GM12872 (cell line): ENCODE results near the gene LRRC49.

Source experiments
- CTCF ChIP-seq: IDR thresholded peaks from 3 replicates; pipeline ENCODE4 v1.5.1; 2011; ENCODE audit warnings: low read depth, mild to moderate bottlenecking, low read length, moderate library complexity; ENCODE audit not compliant: insufficient read depth

LRRC49 gene

DNA sequence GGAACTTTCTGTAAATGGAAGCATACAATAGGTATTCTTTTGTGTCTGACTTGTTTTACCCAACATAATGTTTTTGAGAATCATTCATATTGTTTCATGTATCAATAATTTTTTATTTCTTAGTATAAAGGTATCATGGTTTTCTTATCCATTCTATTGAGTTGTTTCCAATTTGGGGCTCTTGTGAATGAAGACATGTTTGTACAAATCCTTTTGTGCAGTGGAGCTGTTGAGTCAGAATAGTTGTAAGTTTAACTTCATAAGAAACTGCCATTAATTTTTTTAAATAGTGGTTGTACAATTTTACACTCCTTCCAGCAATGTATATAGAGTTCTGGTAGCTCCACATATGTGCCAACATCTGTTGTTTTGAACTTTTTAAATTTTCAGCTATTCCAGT lies 163.5 kb downstream of the LRRC49 start:
- no peak for TF ChIP-seq CTCF

GRCh38 chr15:71057143-71057542 lies 164.5 kb downstream of the LRRC49 start:
- TF ChIP-seq CTCF = no peak

DNA sequence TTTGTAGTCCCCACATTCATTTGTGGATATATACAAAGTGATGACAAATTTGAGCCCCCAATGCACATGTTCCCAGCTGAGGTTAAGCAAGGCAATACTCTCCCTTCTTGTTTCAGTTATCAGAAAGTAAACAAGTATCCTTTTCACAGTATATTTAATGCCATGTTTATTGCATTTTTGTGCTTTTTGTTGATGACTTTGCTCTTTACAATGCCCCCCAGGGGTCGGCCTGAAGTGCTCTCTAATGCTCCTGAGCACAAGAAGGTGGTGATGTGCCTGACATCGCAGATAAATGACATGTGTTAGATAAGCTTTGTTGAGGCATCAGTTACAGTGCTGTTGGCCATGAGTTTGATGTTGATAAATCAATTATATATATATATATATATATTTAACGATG lies 165.0 kb downstream of the LRRC49 start:
- TF ChIP-seq CTCF = no peak

DNA sequence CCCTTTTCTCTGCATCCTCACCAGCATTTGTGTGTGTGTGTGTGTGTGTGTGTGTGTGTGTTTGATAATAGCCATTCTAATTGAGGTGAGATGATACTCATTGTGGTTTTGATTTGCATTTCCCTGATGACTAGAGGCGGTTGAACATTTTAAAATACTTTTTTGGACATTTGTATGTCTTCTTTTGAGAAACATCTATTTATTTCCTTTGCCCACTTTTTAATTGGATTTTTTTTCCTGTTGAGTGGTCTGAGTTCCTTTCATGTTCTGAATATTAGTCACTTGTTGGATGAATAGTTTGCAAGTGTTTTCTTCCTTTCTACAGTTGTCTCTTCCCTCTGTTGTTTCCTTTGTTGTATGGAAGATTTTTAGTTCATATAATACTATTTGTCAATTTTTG lies 168.4 kb downstream of the LRRC49 start:
- TF ChIP-seq CTCF = no peak

GRCh38 chr15:71066983-71067382 lies 174.4 kb downstream of the LRRC49 start:
- TF ChIP-seq CTCF = no peak

DNA sequence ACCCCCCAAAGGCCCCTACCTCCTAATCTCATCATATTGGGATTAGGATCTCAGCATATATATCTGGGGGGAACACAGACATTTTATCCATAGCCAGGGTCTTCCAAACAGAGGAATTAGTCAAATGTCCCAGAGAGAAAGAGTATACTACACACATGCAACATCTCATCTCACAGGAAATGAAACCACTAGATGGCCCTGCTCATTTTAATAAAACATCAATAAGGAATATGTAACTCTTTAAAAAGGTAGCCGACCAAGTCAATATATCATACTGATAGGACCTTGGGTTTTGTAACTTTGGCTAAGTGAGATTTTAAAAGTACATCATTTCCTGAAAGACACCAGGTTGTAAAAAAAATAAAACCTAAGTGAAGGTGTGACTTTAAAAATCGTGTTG lies 177.1 kb downstream of the LRRC49 start:
- TF ChIP-seq CTCF = no peak

- no peak for TF ChIP-seq CTCF
Observed at GRCh38 chr15:71071529-71071928, 178.9 kb downstream of the LRRC49 start.

- no peak for TF ChIP-seq CTCF
Observed at GRCh38 chr15:71072423-71072822, 179.8 kb downstream of the LRRC49 start.
